GM12872 (cell line): ENCODE data around the gene HORMAD1.

ENCODE experiments used
- CTCF ChIP-seq: IDR thresholded peaks from 3 replicates; pipeline ENCODE4 v1.5.1; 2011; ENCODE audit warnings: low read depth, mild to moderate bottlenecking, low read length, moderate library complexity; ENCODE audit not compliant: insufficient read depth

The HORMAD1 gene

GRCh38 chr1:150695561-150695960 is 25.1 kb downstream of the HORMAD1 start:
- TF ChIP-seq CTCF = no peak

- no peak for TF ChIP-seq CTCF
Measured at GRCh38 chr1:150692720-150693119, 28.0 kb downstream of the HORMAD1 start.

GRCh38 chr1:150688763-150689162 is 31.9 kb downstream of the HORMAD1 start:
- no peak for TF ChIP-seq CTCF

- TF ChIP-seq CTCF = no peak
Measured at GRCh38 chr1:150686275-150686674, 34.4 kb downstream of the HORMAD1 start.

GRCh38 chr1:150683914-150684313 is 36.8 kb downstream of the HORMAD1 start:
- TF ChIP-seq CTCF = no peak

GRCh38 chr1:150678988-150679387 is 41.7 kb downstream of the HORMAD1 start:
- no peak for TF ChIP-seq CTCF

GRCh38 chr1:150674881-150675280 is 45.8 kb downstream of the HORMAD1 start:
- TF ChIP-seq CTCF = no peak

- TF ChIP-seq CTCF = no peak
Measured at GRCh38 chr1:150663321-150663720, 57.4 kb downstream of the HORMAD1 start.
